ENCODE data around the gene SCARB1.

The SCARB1 gene

GRCh38 chr12:124740691-124741137 lies 123.0 kb downstream of the SCARB1 start:
- DNase-seq = no peak

DNA sequence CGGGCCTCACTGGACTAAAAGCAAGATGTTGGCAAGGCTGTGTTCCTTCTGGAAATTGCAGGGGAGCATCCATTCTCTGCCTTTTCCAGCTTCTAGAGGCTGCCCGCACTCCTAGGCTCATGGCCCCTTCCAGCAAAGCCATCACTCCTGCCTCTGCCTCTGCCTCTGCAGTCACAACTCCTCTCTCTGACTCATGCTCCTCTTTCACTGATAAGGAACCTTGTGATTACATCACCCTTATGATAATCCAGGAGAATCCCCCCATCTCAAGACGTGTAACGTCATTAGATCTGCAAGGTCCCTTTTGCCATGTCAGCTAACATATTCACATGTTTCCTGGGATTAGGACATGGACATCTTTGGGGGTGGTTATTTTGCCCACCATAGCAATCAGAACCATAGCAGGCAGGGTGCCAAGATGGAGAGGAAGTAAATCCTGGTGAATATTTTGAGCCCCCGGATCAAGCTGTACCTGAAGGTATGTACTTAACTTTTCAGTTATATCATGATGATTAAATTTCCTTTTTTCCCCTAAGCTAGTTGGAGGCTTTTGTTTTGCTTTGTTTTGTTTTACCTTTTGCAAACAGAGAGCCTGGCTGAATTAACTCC lies 123.6 kb downstream of the SCARB1 start:
- no peak for DNase-seq

GRCh38 chr12:124738636-124739467 lies 124.8 kb downstream of the SCARB1 start:
- DNase-seq = no peak

DNA sequence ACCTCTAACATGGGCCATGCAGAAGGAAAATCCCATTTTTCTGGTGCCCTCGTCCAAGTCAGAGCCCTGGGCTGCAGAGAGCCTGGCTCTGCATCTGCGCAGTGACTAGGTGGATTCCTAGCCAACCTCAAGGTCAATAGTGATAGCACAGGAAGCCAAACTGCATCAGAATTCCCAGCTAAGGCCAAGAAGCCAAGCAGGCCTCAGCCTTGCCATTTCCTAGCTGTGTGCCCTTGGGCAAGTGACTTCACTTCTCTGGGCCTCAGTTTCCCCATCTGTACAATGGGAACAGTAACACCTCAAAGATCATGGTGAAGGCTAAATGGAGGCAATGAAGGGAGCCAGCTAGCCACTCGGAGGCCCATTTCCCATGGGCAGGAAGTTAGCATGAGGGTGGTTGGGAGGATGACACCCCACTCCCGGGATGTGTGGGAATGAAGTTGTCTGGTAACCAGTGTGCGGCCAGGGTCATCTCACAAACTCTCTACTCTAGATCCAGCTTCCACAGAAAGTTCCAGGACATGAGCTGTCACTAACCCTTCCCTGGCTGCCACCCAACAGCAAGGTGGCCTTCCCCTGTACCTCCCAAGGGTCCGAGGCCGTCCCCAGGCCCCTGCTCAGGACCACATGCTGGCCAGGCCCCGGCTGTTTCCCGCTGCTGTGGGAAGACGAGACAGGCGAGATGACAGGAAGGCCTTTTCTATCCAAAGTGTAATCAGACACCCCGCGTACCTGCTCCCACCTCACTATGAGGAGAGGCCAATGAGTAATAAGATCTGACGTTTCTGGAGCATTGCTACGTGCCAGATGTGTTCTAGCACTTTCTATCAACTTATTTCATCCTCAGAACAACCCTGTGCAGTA lies 125.7 kb downstream of the SCARB1 start:
- DNase-seq = no peak

DNA sequence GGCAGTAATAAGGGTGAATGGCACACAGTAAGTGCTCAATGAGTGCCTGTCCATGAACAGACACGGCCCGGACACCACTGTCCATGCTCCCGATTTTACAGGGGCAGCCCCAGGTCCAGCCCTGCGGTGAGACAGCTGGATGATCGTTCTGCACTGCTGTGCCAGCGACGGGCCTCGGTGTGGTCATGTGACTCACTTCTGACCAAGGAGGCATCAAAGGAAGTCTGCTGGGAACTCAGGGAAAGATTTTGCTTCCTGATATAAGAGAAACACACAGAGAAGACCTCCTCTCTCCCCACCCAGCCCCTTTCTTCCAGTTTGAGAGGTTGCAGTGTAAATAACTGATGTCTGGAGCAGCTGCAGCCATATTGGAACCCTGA lies 126.6 kb downstream of the SCARB1 start:
- no peak for DNase-seq

DNA sequence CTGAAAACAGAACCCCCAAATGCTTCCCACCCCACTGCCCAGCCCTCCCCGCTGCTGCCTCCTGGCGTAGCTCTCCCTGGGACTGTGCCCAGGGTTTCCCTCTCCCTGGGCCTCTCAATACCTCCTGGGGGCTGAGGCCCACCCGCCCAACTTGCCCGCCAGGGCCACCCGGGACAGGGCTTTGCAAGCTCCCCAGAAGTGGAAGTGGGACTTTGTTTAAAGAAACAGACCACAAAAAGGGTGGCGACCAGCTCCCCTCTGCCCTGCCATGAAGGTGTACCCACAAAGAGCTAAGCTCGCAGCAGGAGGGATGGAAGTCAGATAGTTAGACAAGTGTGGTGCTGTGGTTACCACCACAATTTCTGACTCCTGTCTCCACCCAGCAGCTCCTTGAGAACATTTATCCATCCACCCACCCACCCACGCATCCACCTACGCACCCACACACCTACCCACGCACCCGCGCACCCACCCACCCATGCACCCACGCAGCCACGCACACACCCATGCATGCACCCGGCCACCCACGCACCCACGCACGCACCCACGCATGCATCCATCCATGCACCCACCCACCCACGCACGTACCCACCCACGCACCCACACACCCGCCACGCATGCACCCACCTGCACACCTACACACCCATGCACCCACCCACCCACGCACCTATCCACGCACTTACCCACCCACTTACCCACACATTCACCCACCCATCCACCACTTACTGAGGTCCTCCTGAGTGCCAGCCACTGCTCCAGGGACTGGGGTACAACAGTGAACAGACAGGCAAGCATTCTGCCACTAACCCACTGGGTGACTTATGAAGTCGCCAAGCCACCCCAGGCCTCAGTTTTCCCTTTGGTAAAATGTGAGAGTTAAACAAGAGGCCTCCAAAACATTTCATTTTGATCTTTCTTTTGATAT lies 127.3 kb downstream of the SCARB1 start:
- DNase-seq = no peak

GRCh38 chr12:124734224-124734788 lies 129.4 kb downstream of the SCARB1 start:
- DNase-seq = no peak

DNA sequence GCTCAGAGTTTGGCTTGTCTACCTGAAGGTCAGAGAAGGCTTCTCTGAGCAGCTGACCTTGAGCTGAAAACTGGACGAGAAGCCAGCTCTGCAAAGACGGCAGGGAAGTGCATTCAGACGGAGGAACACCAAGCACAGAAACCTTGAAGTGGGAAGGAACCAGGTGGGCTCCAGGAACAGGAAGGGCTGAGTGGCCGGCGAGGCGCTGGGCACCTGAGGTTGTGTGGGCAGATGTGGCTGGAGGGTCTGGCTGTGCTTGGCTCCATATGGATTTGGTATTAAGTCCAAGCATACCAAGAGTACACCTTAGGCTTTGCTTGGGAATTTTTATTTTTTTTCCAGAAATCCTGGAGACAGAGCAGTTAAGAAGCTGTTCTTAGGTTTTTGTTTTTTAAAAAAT lies 130.6 kb downstream of the SCARB1 start:
- no peak for DNase-seq

- no peak for DNase-seq
These were observed 131.2 kb downstream of the SCARB1 start for GRCh38 chr12:124732275-124733075.

DNA sequence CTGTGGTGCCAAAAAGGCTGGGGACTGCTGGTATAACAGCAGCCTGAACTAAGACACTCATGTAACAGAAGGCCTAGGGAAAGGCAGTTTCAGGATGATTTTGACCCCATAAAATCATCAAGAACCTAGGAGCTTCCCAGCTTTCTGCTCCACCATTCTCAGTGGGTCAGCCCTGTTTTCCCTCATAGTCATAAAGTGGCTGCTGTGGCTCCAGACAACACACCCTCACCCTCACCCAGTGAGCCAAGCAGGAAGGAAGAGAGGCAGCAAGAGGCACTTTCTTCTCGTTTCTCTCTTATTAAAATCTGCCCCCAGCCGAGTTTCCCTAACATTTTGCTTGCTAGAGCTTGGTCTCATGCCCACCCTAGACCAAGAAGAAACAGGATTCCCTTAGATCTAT lies 131.8 kb downstream of the SCARB1 start:
- no peak for DNase-seq

GRCh38 chr12:124730455-124730932 lies 133.2 kb downstream of the SCARB1 start:
- no peak for DNase-seq

DNA sequence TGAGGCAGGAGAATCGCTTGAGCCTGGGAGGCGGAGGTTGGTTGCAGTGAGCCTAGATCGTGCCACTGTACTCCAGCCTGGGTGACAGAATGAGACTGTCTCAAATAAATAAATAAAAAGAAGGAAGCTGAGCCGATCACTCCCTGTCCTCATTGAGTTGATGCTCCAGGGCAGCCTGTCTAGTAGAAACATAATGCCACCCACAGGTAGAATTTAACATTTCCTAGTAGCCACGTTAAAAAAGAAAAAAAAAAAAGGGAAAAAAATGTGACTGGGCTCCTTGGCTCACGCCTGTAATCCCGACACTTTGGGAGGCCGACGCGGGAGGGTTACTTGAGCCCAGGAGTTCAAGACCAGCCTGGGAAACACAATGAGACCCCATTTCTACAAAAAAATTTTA lies 135.7 kb downstream of the SCARB1 start:
- DNase-seq = no peak

GRCh38 chr12:124727264-124727800 lies 136.3 kb downstream of the SCARB1 start:
- DNase-seq = no peak

Data from T-helper 9 cell (primary cell).